HEK293 (cell line): ENCODE data around the gene LAMA5.

Source experiments
- ATF2 ChIP-seq: fragments of 450-650 bp; formaldehyde crosslinking; IDR thresholded peaks from 2 replicates; pipeline ENCODE4 v1.5.1; 2016; ENCODE audit warnings: missing biosample characterization, missing genetic modification characterization, low read depth
- CTCF ChIP-seq: fragments of 450-650 bp; formaldehyde crosslinking; IDR thresholded peaks from 2 replicates; pipeline ENCODE4 v1.5.1; 2016; ENCODE audit warnings: missing biosample characterization, missing genetic modification characterization
- SP2 ChIP-seq: fragments of 450-650 bp; formaldehyde crosslinking; IDR thresholded peaks from 2 replicates; pipeline ENCODE4 v1.5.1; 2016; ENCODE audit warnings: missing biosample characterization, missing genetic modification characterization
- ZNF140 ChIP-seq: fragments of 450-650 bp; formaldehyde crosslinking; IDR thresholded peaks from 2 replicates; pipeline ENCODE4 v1.5.1; 2016; ENCODE audit warnings: missing biosample characterization, missing genetic modification characterization
- ZNF184 ChIP-seq: fragments of 450-650 bp; IDR thresholded peaks from 2 replicates; pipeline ENCODE4 v1.5.1; 2018; ENCODE audit warnings: missing biosample characterization, mild to moderate bottlenecking, missing genetic modification characterization
- ZNF341 ChIP-seq: fragments of 450-650 bp; formaldehyde crosslinking; IDR thresholded peaks from 2 replicates; pipeline ENCODE4; 2016; ENCODE audit warnings: low read depth, missing biosample characterization, missing genetic modification characterization
- ZNF362 ChIP-seq: fragments of 450-650 bp; formaldehyde crosslinking; IDR thresholded peaks from 2 replicates; pipeline ENCODE4 v1.5.1; 2016; ENCODE audit warnings: missing biosample characterization, missing genetic modification characterization
- ZNF416 ChIP-seq: fragments of 450-650 bp; formaldehyde crosslinking; IDR thresholded peaks from 2 replicates; pipeline ENCODE4 v1.5.1; 2016; ENCODE audit warnings: missing biosample characterization, missing genetic modification characterization
- ZNF423 ChIP-seq: fragments of 450-650 bp; formaldehyde crosslinking; IDR thresholded peaks from 2 replicates; pipeline ENCODE4 v1.5.1; 2016; ENCODE audit warnings: missing biosample characterization, missing genetic modification characterization
- ZNF555 ChIP-seq: fragments of 450-650 bp; formaldehyde crosslinking; conservative IDR thresholded peaks from 2 replicates; pipeline ENCODE4 v1.5.1; 2017; ENCODE audit warnings: missing biosample characterization, mild to moderate bottlenecking, missing genetic modification characterization, inconsistent platforms
- ZNF664 ChIP-seq: fragments of 450-650 bp; formaldehyde crosslinking; IDR thresholded peaks from 2 replicates; pipeline ENCODE4 v1.5.1; 2016; ENCODE audit warnings: missing biosample characterization, missing genetic modification characterization
- ZNF830 ChIP-seq: fragments of 450-650 bp; IDR thresholded peaks from 2 replicates; pipeline ENCODE4 v1.5.0; 2018; ENCODE audit warnings: missing biosample characterization, missing genetic modification characterization, low read depth, mild to moderate bottlenecking, moderate library complexity

- peak; percentile 63 for TF ChIP-seq CTCF (tag by site-specific recombination)
- TF ChIP-seq ZNF341 (tag by site-specific recombination): 0 out of 2 replicates have a peak, but pooled peaks have one; percentile 29
- peak; percentile 50; the same call in 1 of the 2 replicates for TF ChIP-seq ATF2 (tag by site-specific recombination)
- no peak for TF ChIP-seq ZNF423
- TF ChIP-seq ZNF184 (tag by site-specific recombination): no peak
- TF ChIP-seq SP2 (tag by site-specific recombination): no peak
- no peak for TF ChIP-seq ZNF664 (tag by site-specific recombination)
- TF ChIP-seq ZNF140 (tag by site-specific recombination): no peak
- no peak for TF ChIP-seq ZNF416
- no peak for TF ChIP-seq ZNF362
- TF ChIP-seq ZNF830 (tag by site-specific recombination): no peak
- TF ChIP-seq ZNF555 (tag by site-specific recombination): no peak
Observed at GRCh38 chr20:62405108-62405980, 38.2 kb upstream of the LAMA5 start.
